Measurements from ENCODE around the gene PDE10A. TPM values are rescaled to one million over a fixed set of nuclear protein-coding genes. Genes with fewer than 3 reads are reported as not detected.

The PDE10A gene
- total and polyA plus RNA-seq, 2 of the 8 experiments (the other 6 are each of a cell fraction or from before 2014, with no cell fraction given) = 1.1 to 2.4 TPM

DNA sequence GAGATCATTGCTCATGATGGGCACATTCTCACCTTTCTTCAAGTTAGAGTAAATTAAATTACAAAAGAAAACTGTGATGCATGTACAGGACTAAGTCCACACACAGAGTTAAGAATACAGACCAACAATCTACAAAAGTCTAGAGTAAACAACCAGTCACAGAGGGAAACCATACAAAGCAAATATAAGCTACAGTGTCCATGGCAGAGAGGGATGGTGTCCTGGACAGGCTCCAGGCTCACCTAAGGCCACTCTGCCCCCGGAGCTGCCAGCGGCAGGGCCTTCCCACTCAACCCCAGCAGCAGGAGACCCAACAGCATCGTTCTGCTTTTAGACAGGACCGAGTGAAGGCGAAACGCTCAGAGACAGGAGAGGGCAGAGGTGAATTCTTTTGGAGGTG lies 16.0 kb downstream of the PDE10A start:
- Histone ChIP-seq H3K18ac (ENCODE audit: extremely low read depth, low read length) (no peak overlapping the region), H2BK15ac (ENCODE audit: low read length) (no peak overlapping the region), H3K27ac (ENCODE audit: low read depth, low read length) (no peak overlapping the region), H3K79me1 (ENCODE audit: low read depth, low read length) (no peaks in the 10 kb centered on the region), H3K4me1 (replicated peaks in 1 of 4; ENCODE audit: control insufficient read depth in 3 of 4, insufficient read depth in 4 of 4, low read length in 3 of 4) (no peaks in the 10 kb centered on the region), H3K4me2 (ENCODE audit: insufficient read depth in 1 of 2, low read depth in 2 of 2, low read length in 2 of 2) (no peak overlapping the region), H4K20me1 (replicated peaks in 1 of 2; ENCODE audit: control insufficient read depth in 1 of 2, insufficient read depth in 2 of 2, low read length in 2 of 2) (peaks cover 0 to 2% of the 10 kb centered on the region in 2 experiments), H4K91ac (replicated peaks; ENCODE audit: insufficient read length, low read length) (no peak overlapping the region), H2BK120ac (replicated peaks; ENCODE audit: low read depth, low read length) (no peak overlapping the region), H3K56ac (replicated peaks; ENCODE audit: insufficient read length, low read depth, low read length) (no peak overlapping the region), H3K9ac (replicated peaks in 1 of 4; ENCODE audit: extremely low read depth in 1 of 4, low read depth in 3 of 4, low read length in 3 of 4) (no peak overlapping the region), H3K4ac (replicated peaks; ENCODE audit: insufficient read length, low read depth, low read length) (no peak overlapping the region), H3K36me3 (ENCODE audit: control insufficient read depth in 2 of 4, insufficient read depth in 4 of 4, low read length in 3 of 4) (no peaks in the 10 kb centered on the region), H2AK5ac (ENCODE audit: low read depth, low read length) (no peak overlapping the region), H3K14ac (ENCODE audit: insufficient read length) (no peak overlapping the region), H4K5ac (ENCODE audit: insufficient read length, low read depth, low read length) (no peak overlapping the region), H2BK12ac (ENCODE audit: low read depth, low read length) (no peak overlapping the region), H3K4me3 (ENCODE audit: extremely low read depth in 1 of 4, insufficient read depth in 2 of 4, low read depth in 3 of 4, low read length in 4 of 4) (no peak overlapping the region), H4K8ac (ENCODE audit: extremely low read depth, insufficient read depth, low read length) (peak overlapping the region; percentile 73; the same call in 1 of the 2 replicates), H2BK20ac (ENCODE audit: low read length) (no peak overlapping the region), H2AFZ (ENCODE audit: low read length) (no peak overlapping the region), H2BK5ac (ENCODE audit: low read depth, low read length) (no peak overlapping the region), H3K23ac (ENCODE audit: insufficient read length) (no peak overlapping the region), H3K9me3 (ENCODE audit: insufficient read depth in 2 of 2, low read depth in 1 of 2, low read length in 1 of 2) (no peaks in the 10 kb centered on the region), H3K23me2 (ENCODE audit: low read depth, low read length) (no peaks in the 10 kb centered on the region; the same call in 1 of the 2 replicates), H3K27me3 (replicated peaks in 1 of 4; ENCODE audit: control insufficient read depth in 3 of 4, extremely low read depth in 1 of 4, insufficient read depth in 3 of 4, low read length in 3 of 4) (no peaks in the 10 kb centered on the region), H3K79me2 (ENCODE audit: control insufficient read depth in 1 of 2, insufficient read depth in 2 of 2, low read length in 2 of 2) (no peaks in the 10 kb centered on the region)
- FAIRE-seq (no peak), DNase-seq (ENCODE audit: low read depth in 1 of 2, low spot score in 2 of 2) (no peak)
- WGBS, 2 experiments (ENCODE audit: extremely low coverage in 1 of 2, insufficient coverage in 1 of 2, insufficient read length in 1 of 2, insufficient replicate concordance in 2 of 2, low coverage in 1 of 2, low lambda C conversion rate in 2 of 2, missing lambda C conversion rate in 1 of 2) = 89% methylated on average over 6 of the region's 6 CpGs; no CpG with 5 or more reads in 1 of the 2 experiments
- ChIA-PET POLR2A (ENCODE audit: partially characterized antibody) (no interaction called here), CTCF (ENCODE audit: partially characterized antibody) (no interaction called here)
- TF ChIP-seq CHD1 (IDR thresholded peaks at IDR 0.05; ENCODE audit: low read depth, low read length) (no peak), JUN (IDR thresholded peaks at IDR 0.05; ENCODE audit: low read depth, low read length) (no peak), RFX5 (IDR thresholded peaks at IDR 0.05; ENCODE audit: borderline replicate concordance, low read depth, low read length) (no peak), PHF8 (conservative IDR thresholded peaks at IDR 0.05; ENCODE audit: low read depth, low read length) (no peak), POU5F1 (IDR thresholded peaks at IDR 0.05; ENCODE audit: low read depth, low read length) (no peak), TEAD4 (IDR thresholded peaks at IDR 0.05; ENCODE audit: low read depth, low read length) (no peak), RBBP5 (IDR thresholded peaks at IDR 0.05; ENCODE audit: borderline replicate concordance, low read depth, low read length) (no peak), BRCA1 (IDR thresholded peaks at IDR 0.05; ENCODE audit: low read depth, low read length) (no peak), RAD21 (IDR thresholded peaks at IDR 0.05 in 1 of 2, conservative IDR thresholded peaks at IDR 0.05 in 1 of 2; ENCODE audit: low read depth in 2 of 2, low read length in 2 of 2) (no peak), HDAC6 (IDR thresholded peaks at IDR 0.05; ENCODE audit: low read depth, low read length) (no peak), TBP (IDR thresholded peaks at IDR 0.05; ENCODE audit: low read depth, low read length) (no peak), TAF1 (IDR thresholded peaks at IDR 0.05; ENCODE audit: low read depth, low read length) (no peak)
- TF ChIP-seq, protein P1, sequence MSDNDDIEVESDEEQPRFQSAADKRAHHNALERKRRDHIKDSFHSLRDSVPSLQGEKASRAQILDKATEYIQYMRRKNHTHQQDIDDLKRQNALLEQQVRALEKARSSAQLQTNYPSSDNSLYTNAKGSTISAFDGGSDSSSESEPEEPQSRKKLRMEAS (IDR thresholded peaks at IDR 0.05) = no peak
- TF ChIP-seq, protein P2, sequence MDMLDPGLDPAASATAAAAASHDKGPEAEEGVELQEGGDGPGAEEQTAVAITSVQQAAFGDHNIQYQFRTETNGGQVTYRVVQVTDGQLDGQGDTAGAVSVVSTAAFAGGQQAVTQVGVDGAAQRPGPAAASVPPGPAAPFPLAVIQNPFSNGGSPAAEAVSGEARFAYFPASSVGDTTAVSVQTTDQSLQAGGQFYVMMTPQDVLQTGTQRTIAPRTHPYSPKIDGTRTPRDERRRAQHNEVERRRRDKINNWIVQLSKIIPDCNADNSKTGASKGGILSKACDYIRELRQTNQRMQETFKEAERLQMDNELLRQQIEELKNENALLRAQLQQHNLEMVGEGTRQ (IDR thresholded peaks at IDR 0.05; ENCODE audit: low read length) = no peak
